Measurements from ENCODE around the gene CAMSAP1.

- TF ChIP-seq POLR2A (IDR thresholded peaks at IDR 0.05), result no peak
- TF ChIP-seq, protein P1, sequence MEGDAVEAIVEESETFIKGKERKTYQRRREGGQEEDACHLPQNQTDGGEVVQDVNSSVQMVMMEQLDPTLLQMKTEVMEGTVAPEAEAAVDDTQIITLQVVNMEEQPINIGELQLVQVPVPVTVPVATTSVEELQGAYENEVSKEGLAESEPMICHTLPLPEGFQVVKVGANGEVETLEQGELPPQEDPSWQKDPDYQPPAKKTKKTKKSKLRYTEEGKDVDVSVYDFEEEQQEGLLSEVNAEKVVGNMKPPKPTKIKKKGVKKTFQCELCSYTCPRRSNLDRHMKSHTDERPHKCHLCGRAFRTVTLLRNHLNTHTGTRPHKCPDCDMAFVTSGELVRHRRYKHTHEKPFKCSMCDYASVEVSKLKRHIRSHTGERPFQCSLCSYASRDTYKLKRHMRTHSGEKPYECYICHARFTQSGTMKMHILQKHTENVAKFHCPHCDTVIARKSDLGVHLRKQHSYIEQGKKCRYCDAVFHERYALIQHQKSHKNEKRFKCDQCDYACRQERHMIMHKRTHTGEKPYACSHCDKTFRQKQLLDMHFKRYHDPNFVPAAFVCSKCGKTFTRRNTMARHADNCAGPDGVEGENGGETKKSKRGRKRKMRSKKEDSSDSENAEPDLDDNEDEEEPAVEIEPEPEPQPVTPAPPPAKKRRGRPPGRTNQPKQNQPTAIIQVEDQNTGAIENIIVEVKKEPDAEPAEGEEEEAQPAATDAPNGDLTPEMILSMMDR (IDR thresholded peaks at IDR 0.05 in 8 of 11, conservative IDR thresholded peaks at IDR 0.05 in 3 of 11), result no peak
Measured at GRCh38 chr9:135884328-135885035, 22.9 kb downstream of the CAMSAP1 start.
